ENCODE measurements around the gene CRB1.

DNA sequence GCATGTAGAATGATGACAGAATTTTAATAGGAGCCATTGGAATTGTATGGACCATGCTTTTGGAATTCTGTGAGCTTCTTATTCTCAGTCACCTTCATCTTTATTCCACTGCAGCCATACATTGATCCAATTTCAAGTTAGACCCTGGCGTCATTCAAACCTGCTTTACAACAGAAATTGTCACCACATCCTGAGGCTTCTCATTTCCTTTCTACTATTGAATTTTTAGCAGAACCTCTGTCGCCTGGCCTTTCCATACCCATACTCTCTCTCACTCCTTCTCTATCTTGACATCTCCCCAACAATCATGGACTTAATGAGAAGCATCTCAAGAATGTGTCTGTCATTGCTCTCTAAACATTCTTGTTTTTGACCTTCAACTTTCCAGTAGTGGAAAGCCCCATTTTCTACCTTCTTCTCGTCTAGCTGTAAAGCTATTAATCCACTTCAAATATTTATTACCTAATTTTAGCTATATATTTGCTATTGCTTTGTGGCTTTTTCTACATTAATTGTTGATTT is 74.1 kb downstream of the CRB1 start:
- TF ChIP-seq, protein P1, sequence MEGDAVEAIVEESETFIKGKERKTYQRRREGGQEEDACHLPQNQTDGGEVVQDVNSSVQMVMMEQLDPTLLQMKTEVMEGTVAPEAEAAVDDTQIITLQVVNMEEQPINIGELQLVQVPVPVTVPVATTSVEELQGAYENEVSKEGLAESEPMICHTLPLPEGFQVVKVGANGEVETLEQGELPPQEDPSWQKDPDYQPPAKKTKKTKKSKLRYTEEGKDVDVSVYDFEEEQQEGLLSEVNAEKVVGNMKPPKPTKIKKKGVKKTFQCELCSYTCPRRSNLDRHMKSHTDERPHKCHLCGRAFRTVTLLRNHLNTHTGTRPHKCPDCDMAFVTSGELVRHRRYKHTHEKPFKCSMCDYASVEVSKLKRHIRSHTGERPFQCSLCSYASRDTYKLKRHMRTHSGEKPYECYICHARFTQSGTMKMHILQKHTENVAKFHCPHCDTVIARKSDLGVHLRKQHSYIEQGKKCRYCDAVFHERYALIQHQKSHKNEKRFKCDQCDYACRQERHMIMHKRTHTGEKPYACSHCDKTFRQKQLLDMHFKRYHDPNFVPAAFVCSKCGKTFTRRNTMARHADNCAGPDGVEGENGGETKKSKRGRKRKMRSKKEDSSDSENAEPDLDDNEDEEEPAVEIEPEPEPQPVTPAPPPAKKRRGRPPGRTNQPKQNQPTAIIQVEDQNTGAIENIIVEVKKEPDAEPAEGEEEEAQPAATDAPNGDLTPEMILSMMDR (conservative IDR thresholded peaks at IDR 0.05) = no peak
- TF ChIP-seq EZH2 (IDR thresholded peaks at IDR 0.05; ENCODE audit: low read depth) = no peak

Measured in PC-9 (cell line).